Activated naive CD4-positive, alpha-beta T cell treated with anti-CD3 and anti-CD28 coated beads, Interleukin-2, amount 50 U/mL, for 24 hours (primary cell): ENCODE measurements around the gene PRM3.
A peak's percentile ranks its signal among the peaks of the same experiment; 100 is the strongest.

Source experiments
- H3K27ac Mint-ChIP-seq: one replicate; pipeline ENCODE4 v1.8.0; 2021; ENCODE audit warnings: mild to moderate bottlenecking, mixed read lengths
- H3K27me3 Mint-ChIP-seq: one replicate; pipeline ENCODE4 v1.8.0; 2021; ENCODE audit warnings: mixed read lengths
- H3K36me3 Mint-ChIP-seq: one replicate; pipeline ENCODE4 v1.8.0; 2021; ENCODE audit warnings: mixed read lengths
- H3K4me1 Mint-ChIP-seq: one replicate; pipeline ENCODE4 v1.8.0; 2021; ENCODE audit warnings: mixed read lengths
- H3K4me3 Mint-ChIP-seq: one replicate; pipeline ENCODE4 v1.8.0; 2021; ENCODE audit warnings: mild to moderate bottlenecking, mixed read lengths
- H3K9me3 Mint-ChIP-seq: one replicate; pipeline ENCODE4 v1.8.0; 2021; ENCODE audit warnings: mixed read lengths

The PRM3 gene

GRCh38 chr16:11272921-11273720 is at the start of gene PRM3:
Gene PRM3 (minus strand): TSS chr16:11273629. CDS start chr16:11273595, 34 bp downstream.
- no peaks in the 10 kb centered on the region for H3K9me3 Mint-ChIP-seq
- no peak within 1 kb of the TSS for H3K27ac Mint-ChIP-seq
- H3K4me3 Mint-ChIP-seq: no peak within 1 kb of the TSS
- no peaks in the 10 kb centered on the region for H3K36me3 Mint-ChIP-seq
- no peaks in the 10 kb centered on the region for H3K27me3 Mint-ChIP-seq
- no peaks in the 10 kb centered on the region for H3K4me1 Mint-ChIP-seq

DNA sequence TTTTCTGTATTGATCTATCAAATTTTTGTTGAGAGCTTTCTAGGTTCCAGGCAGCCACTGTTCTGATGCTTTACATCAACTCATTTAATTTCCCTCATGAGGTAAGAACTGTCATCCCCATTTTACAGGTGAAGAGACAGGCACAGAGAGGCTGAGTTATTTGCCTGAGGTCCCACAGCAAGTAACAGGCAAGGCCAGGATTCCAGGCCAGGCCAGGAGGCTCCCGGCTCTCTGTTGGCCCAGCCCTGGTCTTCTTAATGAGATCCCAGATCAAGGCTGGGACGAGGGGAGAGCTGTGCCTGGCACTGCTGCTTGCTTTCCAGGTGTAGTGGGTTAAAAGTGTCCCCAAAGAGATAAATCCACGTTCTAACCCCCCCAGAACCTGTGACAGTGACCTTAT is 49.4 kb upstream of the PRM3 start:
- no peak overlapping the region for H3K27ac Mint-ChIP-seq
- no peak overlapping the region for H3K4me3 Mint-ChIP-seq
- H3K9me3 Mint-ChIP-seq: no peaks in the 10 kb centered on the region
- H3K36me3 Mint-ChIP-seq: no peaks in the 10 kb centered on the region
- H3K4me1 Mint-ChIP-seq: peaks cover 21% of the 10 kb centered on the region
- no peaks in the 10 kb centered on the region for H3K27me3 Mint-ChIP-seq

DNA sequence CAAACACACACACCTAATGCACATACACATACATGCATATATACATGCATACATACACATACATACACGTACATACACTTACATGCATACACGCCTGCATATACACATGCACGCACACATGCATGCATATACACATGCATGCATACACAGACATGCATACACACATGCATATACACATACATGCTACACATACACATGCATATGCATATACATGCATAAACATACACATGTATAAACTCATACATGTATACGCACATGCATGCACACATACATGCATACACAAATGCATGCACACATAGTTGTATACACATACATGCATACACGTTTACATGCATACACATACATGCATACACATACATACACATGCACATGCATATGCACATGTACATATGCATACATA is 48.2 kb upstream of the PRM3 start:
- H3K9me3 Mint-ChIP-seq: no peaks in the 10 kb centered on the region
- no peaks in the 10 kb centered on the region for H3K36me3 Mint-ChIP-seq
- no peak overlapping the region for H3K4me3 Mint-ChIP-seq
- no peaks in the 10 kb centered on the region for H3K27me3 Mint-ChIP-seq
- H3K27ac Mint-ChIP-seq: no peak overlapping the region
- peaks cover 10% of the 10 kb centered on the region for H3K4me1 Mint-ChIP-seq

DNA sequence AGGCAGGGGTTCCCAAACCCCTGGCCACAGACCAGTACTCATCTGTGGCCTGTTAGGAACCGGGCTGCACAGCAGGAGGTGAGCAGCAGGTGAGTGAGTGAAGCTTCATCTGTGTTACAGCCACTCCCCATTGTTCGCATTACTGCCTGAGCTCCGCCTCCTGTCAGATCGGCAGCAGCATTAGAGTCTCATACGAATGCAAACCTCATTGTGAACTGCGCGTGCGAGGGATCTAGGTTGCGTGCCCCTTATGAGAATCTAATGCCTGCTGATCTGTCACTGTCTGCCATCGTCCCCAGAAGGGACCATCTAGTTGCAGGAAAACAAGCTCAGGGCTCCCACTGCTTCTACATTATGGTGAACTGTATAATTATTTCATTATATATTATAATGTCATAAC is 46.7 kb upstream of the PRM3 start:
- Mint-ChIP-seq H3K4me1 (peaks cover 6% of the 10 kb centered on the region), H3K9me3 (no peaks in the 10 kb centered on the region), H3K4me3 (no peak overlapping the region), H3K36me3 (no peaks in the 10 kb centered on the region), H3K27ac (no peak overlapping the region), H3K27me3 (no peaks in the 10 kb centered on the region)

DNA sequence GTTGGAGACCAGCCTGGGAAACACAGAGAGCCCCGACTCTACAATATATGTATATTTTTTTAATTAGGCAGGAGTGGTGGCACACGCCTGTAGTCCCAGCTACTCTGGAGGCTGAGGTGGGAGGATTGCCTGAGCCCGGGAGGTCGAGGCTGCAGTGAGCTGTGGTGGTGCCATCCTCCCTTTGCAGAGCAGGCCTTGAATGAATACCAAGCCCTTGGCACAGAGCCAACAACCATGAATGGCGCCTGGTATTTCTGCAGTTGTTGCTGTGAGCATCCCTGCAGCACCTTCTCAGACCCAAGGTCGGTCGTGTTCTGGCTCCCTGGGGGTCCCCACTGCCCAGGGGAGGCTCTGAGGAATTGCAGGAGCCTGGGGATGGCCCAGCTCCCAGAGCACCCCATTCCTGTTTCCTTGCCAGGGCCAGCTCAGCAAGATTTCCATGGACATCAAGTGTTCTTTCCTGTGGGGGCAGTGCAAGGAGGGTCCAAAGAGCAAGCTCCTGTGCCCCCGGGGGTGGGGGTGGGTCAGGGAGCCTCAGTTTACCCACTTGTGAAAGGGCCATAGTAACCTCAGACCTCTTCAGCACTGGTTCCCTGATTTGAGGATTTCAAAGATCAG is 46.2 kb upstream of the PRM3 start:
- H3K27ac Mint-ChIP-seq: no peak overlapping the region
- no peaks in the 10 kb centered on the region for H3K27me3 Mint-ChIP-seq
- peaks cover under 1% of the 10 kb centered on the region for H3K4me1 Mint-ChIP-seq
- H3K4me3 Mint-ChIP-seq: no peak overlapping the region
- H3K36me3 Mint-ChIP-seq: no peaks in the 10 kb centered on the region
- H3K9me3 Mint-ChIP-seq: no peaks in the 10 kb centered on the region

DNA sequence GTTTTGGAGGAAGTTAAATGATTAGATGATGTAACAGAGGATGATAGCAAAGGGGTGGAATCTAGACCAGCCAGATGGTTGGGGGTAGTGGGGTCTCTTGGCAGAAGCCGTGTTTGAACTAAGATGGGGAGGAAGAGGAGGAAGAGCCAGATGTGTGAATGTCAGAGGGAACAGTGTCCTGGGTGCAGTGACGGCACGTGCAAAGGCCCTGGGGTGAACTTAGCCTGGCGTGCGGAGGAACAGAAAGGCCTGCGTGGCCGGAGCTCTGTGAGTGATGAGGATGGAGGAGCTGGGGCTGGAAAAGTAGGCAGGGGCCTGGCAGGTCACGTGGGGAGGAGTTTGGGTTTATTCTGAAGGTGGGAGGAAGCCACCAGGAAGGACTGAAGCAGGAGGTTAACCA is 45.4 kb upstream of the PRM3 start:
- Mint-ChIP-seq H3K27me3 (no peaks in the 10 kb centered on the region), H3K4me1 (peaks cover 2% of the 10 kb centered on the region), H3K27ac (peak overlapping the region; percentile 8), H3K9me3 (no peaks in the 10 kb centered on the region), H3K36me3 (no peaks in the 10 kb centered on the region), H3K4me3 (no peak overlapping the region)

- Mint-ChIP-seq H3K9me3 (no peaks in the 10 kb centered on the region), H3K27ac (no peak overlapping the region), H3K4me1 (peaks cover 24% of the 10 kb centered on the region), H3K36me3 (no peaks in the 10 kb centered on the region), H3K4me3 (no peak overlapping the region), H3K27me3 (no peaks in the 10 kb centered on the region)
Observed at GRCh38 chr16:11316331-11317015, 43.0 kb upstream of the PRM3 start.

DNA sequence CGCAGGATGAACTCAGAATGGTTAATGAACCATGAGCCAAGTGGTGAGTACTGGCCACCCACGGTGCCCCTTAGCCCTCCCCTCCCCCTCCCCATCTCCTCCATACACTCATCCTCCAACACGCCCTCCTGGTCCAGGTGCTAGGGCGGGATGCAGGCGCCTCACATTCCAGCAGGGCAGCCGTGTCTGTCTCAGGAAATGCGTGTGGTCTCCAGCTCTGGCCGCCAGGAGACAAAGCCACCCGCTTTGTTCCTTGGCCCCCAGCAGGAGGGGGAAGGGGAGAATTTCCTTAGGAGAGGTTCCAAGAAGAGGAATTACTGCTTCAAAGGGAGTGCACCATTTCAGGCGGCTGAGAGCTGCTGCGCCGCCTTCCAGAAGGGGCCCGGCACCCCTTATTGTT is 42.1 kb upstream of the PRM3 start:
- Mint-ChIP-seq H3K36me3 (no peaks in the 10 kb centered on the region), H3K4me3 (no peak overlapping the region), H3K27ac (no peak overlapping the region), H3K27me3 (no peaks in the 10 kb centered on the region), H3K4me1 (peaks cover 33% of the 10 kb centered on the region), H3K9me3 (no peaks in the 10 kb centered on the region)

- H3K27me3 Mint-ChIP-seq: no peaks in the 10 kb centered on the region
- no peaks in the 10 kb centered on the region for H3K36me3 Mint-ChIP-seq
- H3K9me3 Mint-ChIP-seq: no peaks in the 10 kb centered on the region
- no peak overlapping the region for H3K4me3 Mint-ChIP-seq
- no peak overlapping the region for H3K27ac Mint-ChIP-seq
- peaks cover 42% of the 10 kb centered on the region for H3K4me1 Mint-ChIP-seq
Observed at GRCh38 chr16:11314309-11314894, 41.0 kb upstream of the PRM3 start.

- Mint-ChIP-seq H3K4me1 (peaks cover 42% of the 10 kb centered on the region), H3K4me3 (no peak overlapping the region), H3K27me3 (no peaks in the 10 kb centered on the region), H3K27ac (no peak overlapping the region), H3K9me3 (no peaks in the 10 kb centered on the region), H3K36me3 (no peaks in the 10 kb centered on the region)
Observed at GRCh38 chr16:11313493-11314308, 40.3 kb upstream of the PRM3 start.

DNA sequence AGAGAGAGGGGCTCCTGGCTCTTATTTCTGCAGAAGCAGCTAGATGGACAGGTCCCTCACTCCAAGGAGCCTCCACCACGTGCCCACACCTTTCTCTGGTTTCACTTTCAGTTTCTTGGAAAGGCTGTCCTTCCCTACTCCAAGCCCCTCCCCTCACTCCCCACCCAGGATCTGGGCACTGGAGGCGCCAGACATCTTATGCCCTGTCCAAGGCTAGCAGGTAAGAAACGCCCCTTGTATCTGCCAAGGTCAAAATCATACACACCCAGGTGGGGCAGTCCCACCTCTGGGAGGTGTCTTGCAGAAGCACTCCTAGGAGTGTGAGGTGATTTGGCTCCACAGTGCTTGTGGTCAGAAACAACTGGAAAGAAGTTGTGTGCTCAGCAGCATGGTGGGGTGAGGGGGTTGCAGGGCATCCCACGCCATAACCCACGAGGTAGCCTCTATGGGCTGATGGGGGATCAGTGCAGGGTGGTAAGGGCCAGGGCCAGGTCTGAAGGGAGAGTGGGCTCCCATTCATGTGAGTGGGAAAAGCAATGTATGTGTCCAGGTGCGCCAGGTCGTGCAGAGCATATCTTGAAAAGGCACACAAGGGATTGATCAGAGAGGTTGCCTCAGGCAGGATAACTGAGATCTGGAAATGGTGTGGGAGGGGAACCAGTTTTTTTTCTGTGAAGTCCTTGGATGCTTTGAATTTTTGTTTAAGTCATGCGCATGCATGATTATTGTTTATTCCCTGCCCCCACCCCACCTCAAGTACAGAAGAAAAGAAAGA is 39.5 kb upstream of the PRM3 start:
- H3K4me3 Mint-ChIP-seq: no peak overlapping the region
- H3K9me3 Mint-ChIP-seq: no peaks in the 10 kb centered on the region
- H3K36me3 Mint-ChIP-seq: no peaks in the 10 kb centered on the region
- H3K27me3 Mint-ChIP-seq: no peaks in the 10 kb centered on the region
- H3K4me1 Mint-ChIP-seq: peaks cover 42% of the 10 kb centered on the region
- peak overlapping the region; percentile 78 for H3K27ac Mint-ChIP-seq

DNA sequence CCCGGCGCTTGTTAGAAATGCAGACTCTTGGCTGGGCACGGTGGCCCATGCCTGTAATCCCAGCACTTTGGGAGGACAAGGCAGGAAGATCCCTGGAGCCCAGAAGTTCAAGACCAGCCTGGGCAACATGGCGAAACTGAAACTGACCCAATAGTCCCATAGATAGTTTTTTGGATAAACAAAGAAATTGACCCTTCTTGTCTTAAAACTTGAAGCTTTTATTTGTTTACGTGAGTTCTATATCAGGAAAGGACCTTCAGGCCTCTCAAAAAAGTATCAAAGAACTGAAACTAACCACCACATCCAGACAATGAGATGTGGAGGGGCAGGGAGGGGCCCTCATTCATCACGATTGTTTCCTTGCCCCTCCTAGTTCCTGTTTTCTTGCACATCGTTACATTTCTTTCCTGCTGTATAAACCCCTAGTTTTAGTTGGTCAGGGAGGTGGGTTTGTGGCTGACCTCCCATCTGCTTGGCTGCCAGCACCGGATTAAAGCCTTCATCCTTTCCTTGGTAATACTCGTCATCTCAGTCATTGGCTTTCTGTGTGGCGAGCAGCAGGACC is 37.6 kb upstream of the PRM3 start:
- Mint-ChIP-seq H3K9me3 (no peaks in the 10 kb centered on the region), H3K27ac (peak overlapping the region; percentile 10), H3K36me3 (no peaks in the 10 kb centered on the region), H3K27me3 (no peaks in the 10 kb centered on the region), H3K4me3 (peak overlapping the region; percentile 55), H3K4me1 (peaks cover 42% of the 10 kb centered on the region)

GRCh38 chr16:11310634-11310977 is 37.2 kb upstream of the PRM3 start:
- Mint-ChIP-seq H3K4me1 (peaks cover 42% of the 10 kb centered on the region), H3K9me3 (no peaks in the 10 kb centered on the region), H3K27me3 (no peaks in the 10 kb centered on the region), H3K4me3 (no peak overlapping the region), H3K27ac (no peak overlapping the region), H3K36me3 (no peaks in the 10 kb centered on the region)

DNA sequence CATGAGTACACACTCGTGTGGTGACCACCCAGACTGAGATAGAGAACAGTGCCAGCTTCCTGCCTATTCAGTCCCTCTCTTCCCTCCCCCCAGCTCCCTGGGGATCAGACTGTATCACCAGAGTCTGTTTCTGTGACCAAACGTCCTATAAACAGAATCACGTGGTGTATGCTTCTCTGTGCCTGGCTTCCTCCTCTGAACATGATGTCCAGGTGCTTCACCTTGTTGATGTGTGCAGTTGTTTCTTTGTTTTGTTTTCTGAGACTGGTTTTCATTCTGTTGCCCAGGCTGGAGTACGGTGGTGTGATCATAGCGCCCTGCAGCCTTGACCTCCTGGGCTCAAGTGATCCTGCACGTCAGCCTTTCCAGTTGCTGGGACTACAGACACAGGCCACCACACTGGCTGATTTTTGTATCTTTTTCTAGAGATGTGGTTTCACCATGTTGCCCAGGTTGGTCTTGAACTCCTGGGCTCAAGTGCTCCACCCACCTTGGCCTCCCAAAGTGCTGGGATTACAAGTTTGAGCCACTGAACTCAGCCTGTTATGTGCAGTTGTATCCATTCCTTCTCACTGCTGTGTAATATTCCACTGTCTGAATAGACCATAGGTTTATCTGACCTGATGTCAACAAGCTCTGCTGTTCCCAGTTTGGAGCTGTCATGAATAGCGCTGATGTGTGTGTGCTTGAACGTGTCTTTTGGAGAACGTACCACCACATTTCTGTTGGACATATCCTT is 36.6 kb upstream of the PRM3 start:
- H3K4me3 Mint-ChIP-seq: no peak overlapping the region

More for the DNA sequence above, 36.6 kb upstream of the PRM3 start:
- no peaks in the 10 kb centered on the region for H3K36me3 Mint-ChIP-seq
- no peaks in the 10 kb centered on the region for H3K27me3 Mint-ChIP-seq
- no peak overlapping the region for H3K27ac Mint-ChIP-seq
- H3K4me1 Mint-ChIP-seq: peaks cover 42% of the 10 kb centered on the region
- no peaks in the 10 kb centered on the region for H3K9me3 Mint-ChIP-seq
